HepG2 (cell line): ENCODE data around the gene DISP2. TPM values are rescaled to one million over a fixed set of nuclear protein-coding genes. Genes with fewer than 3 reads are reported as not detected.

ENCODE experiments used
- BRD4 ChIP-seq: sonication (generic); formaldehyde crosslinking; IDR thresholded peaks from 2 replicates; pipeline ENCODE4 v1.4.0; 2020; ENCODE audit warnings: missing genetic modification reagents
- BRF2 ChIP-seq: sonication (generic); formaldehyde crosslinking; IDR thresholded peaks from 2 replicates; pipeline ENCODE4 v1.8.1; 2022; ENCODE audit warnings: mild to moderate bottlenecking, missing genetic modification reagents
- CSRNP1 ChIP-seq: sonication (generic); formaldehyde crosslinking; IDR thresholded peaks from 2 replicates; pipeline ENCODE4 v1.8.1; 2023; ENCODE audit warnings: mild to moderate bottlenecking, missing genetic modification reagents
- DMTF1 ChIP-seq: sonication (generic); formaldehyde crosslinking; IDR thresholded peaks from 2 replicates; pipeline ENCODE4 v1.4.0; 2020; ENCODE audit warnings: mild to moderate bottlenecking, missing genetic modification reagents
- E2F5 ChIP-seq: sonication (generic); formaldehyde crosslinking; conservative IDR thresholded peaks from 2 replicates; pipeline ENCODE4 v1.4.0; 2020; ENCODE audit warnings: missing genetic modification reagents
- PLSCR1 ChIP-seq: sonication (generic); formaldehyde crosslinking; IDR thresholded peaks from 2 replicates; pipeline ENCODE4 v1.5.0; 2020; ENCODE audit warnings: missing genetic modification reagents, mild to moderate bottlenecking, borderline replicate concordance
- RBM22 ChIP-seq: fragments of 200-400 bp; formaldehyde crosslinking; optimal IDR thresholded peaks from 2 replicates; pipeline ENCODE3; 2017; ENCODE audit warnings: mild to moderate bottlenecking, low read length, moderate library complexity
- SIN3A ChIP-seq: IDR thresholded peaks from 2 replicates; pipeline ENCODE4 v1.6.1; 2011; ENCODE audit warnings: low read depth, mild to moderate bottlenecking, control low read depth, low read length, borderline replicate concordance
- TOE1 ChIP-seq: sonication (generic); formaldehyde crosslinking; IDR thresholded peaks from 2 replicates; pipeline ENCODE4 v1.4.0; 2020; ENCODE audit warnings: mild to moderate bottlenecking, missing genetic modification reagents
- ZNF256 ChIP-seq: sonication (generic); formaldehyde crosslinking; conservative IDR thresholded peaks from 2 replicates; pipeline ENCODE4 v1.4.0; 2020; ENCODE audit warnings: missing genetic modification reagents
- ZNF292 ChIP-seq: sonication (generic); formaldehyde crosslinking; IDR thresholded peaks from 2 replicates; pipeline ENCODE4 v1.8.1; 2022; ENCODE audit warnings: mild to moderate bottlenecking, low read depth, missing genetic modification reagents, borderline replicate concordance
- ZNF570 ChIP-seq: sonication (generic); formaldehyde crosslinking; IDR thresholded peaks from 2 replicates; pipeline ENCODE4 v1.4.0; 2020; ENCODE audit warnings: mild to moderate bottlenecking, missing genetic modification reagents, borderline replicate concordance
- ZNF607 ChIP-seq: sonication (generic); formaldehyde crosslinking; IDR thresholded peaks from 2 replicates; pipeline ENCODE4 v1.5.1; 2020; ENCODE audit warnings: missing genetic modification reagents, mild to moderate bottlenecking, borderline replicate concordance
- ZNF687 ChIP-seq: sonication (generic); formaldehyde crosslinking; IDR thresholded peaks from 2 replicates; pipeline ENCODE4 v1.5.1; 2020; ENCODE audit warnings: mild to moderate bottlenecking, missing genetic modification reagents, moderate library complexity
- ZNF703 ChIP-seq: sonication (generic); formaldehyde crosslinking; IDR thresholded peaks from 2 replicates; pipeline ENCODE4 v1.5.1; 2020; ENCODE audit warnings: missing genetic modification reagents, mild to moderate bottlenecking, moderate library complexity, borderline replicate concordance
- ZNF713 ChIP-seq: sonication (generic); formaldehyde crosslinking; IDR thresholded peaks from 2 replicates; pipeline ENCODE4 v1.4.0; 2020; ENCODE audit warnings: mild to moderate bottlenecking, missing genetic modification reagents
- ZNF792 ChIP-seq: IDR thresholded peaks from 2 replicates; pipeline ENCODE4 v1.6.1; 2016
- ZNF883 ChIP-seq: sonication (generic); formaldehyde crosslinking; IDR thresholded peaks from 2 replicates; pipeline ENCODE4 v1.5.1; 2020; ENCODE audit warnings: mild to moderate bottlenecking, missing genetic modification reagents; ENCODE audit errors: not compliant biosample characterization
- polyA plus RNA-seq, 8 experiments: library from polyadenylated mRNA; depleted of rRNA in 3 of 8; stranded (reverse) in 7 of 8; unstranded in 1 of 8; fragments of >200 nt; fragmentation: Illumina TruSeq in 4 of 8; extraction: Trizol in 4 of 8; gene quantifications; 2 replicates each; pipeline versions ENCODE4 v1.2.1 to v1.2.3, GENCODE V29; 2011 to 2016; ENCODE audit warnings: low read depth in 4 of 8, missing spikeins in 1 of 8, mixed read lengths in 1 of 8; ENCODE audit not compliant: insufficient read depth in 1 of 8
- total RNA-seq, 5 experiments: library from RNA; depleted of rRNA; stranded (reverse); fragments of >200 nt; fragmentation: Illumina TruSeq; extraction: Trizol; gene quantifications; 2 replicates each; pipeline ENCODE4 v1.2.3, GENCODE V29; 2016; ENCODE audit warnings: low read depth in 1 of 5

Gene DISP2
- total and polyA plus RNA-seq, 2 of the 13 experiments (the other 11 are each of a cell fraction or from before 2014, with no cell fraction given): 0.09 to 0.32 TPM

- TF ChIP-seq PLSCR1 (CRISPR knock-in tag): no peak
- no peak for TF ChIP-seq SIN3A
- no peak for TF ChIP-seq ZNF792 (CRISPR knock-in tag)
- peak; percentile 29; the same call in 1 of the 2 replicates for TF ChIP-seq ZNF687 (CRISPR knock-in tag)
- TF ChIP-seq ZNF607 (CRISPR knock-in tag): no peak
- no peak for TF ChIP-seq CSRNP1 (CRISPR knock-in tag)
- no peak for TF ChIP-seq E2F5 (CRISPR knock-in tag)
- no peak for TF ChIP-seq ZNF256
- TF ChIP-seq RBM22: no peak
- no peak for TF ChIP-seq ZNF883 (CRISPR knock-in tag)
- no peak for TF ChIP-seq BRD4 (CRISPR knock-in tag)
- no peak for TF ChIP-seq BRF2 (CRISPR knock-in tag)
- TF ChIP-seq ZNF570 (CRISPR knock-in tag): no peak
- TF ChIP-seq DMTF1: no peak
- TF ChIP-seq ZNF292: no peak
- no peak for TF ChIP-seq ZNF703 (CRISPR knock-in tag)
- TF ChIP-seq TOE1 (CRISPR knock-in tag): no peak
- no peak for TF ChIP-seq ZNF713
These were observed 54.2 kb downstream of the DISP2 start (continued) for GRCh38 chr15:40412095-40412759.
